H1 (cell line): ENCODE measurements around the gene CPNE5. TPM values are rescaled to one million over a fixed set of nuclear protein-coding genes. Genes with fewer than 3 reads are reported as not detected.

ENCODE experiments used
- CTCF ChIA-PET: fragments of 300-600 bp; sonication (Branson Sonifier 250); formaldehyde crosslinking; loops from one replicate; lab custom pipeline; 2021; ENCODE audit not compliant: partially characterized antibody; lab: Charles Lee
- POLR2A ChIA-PET: fragments of 300-600 bp; sonication (Branson Sonifier 250); formaldehyde crosslinking; loops from one replicate; lab custom pipeline; 2021; ENCODE audit warnings: inconsistent platforms; ENCODE audit not compliant: partially characterized antibody; lab: Charles Lee
- DNase-seq, 2 experiments: peaks; one replicate each; pipeline versions ENCODE4 v3.0.0 to v3.0.0-alpha.2; 2010 to 2022; ENCODE audit warnings: low spot score in 2 of 2, low read depth in 1 of 2, mixed read lengths in 1 of 2
- FAIRE-seq: peaks from 2 replicates; lab custom pipeline; 2011; peaks lifted over from hg19 to GRCh38; lab: Jason Lieb, UNC
- H2AFZ ChIP-seq: 2 replicates; pipeline ENCODE4 v1.8.1; 2012; ENCODE audit warnings: low read length, inconsistent platforms
- H2AK5ac ChIP-seq: 2 replicates; pipeline ENCODE4 v1.6.1; 2013; ENCODE audit warnings: low read depth, low read length
- H2BK120ac ChIP-seq: replicated peaks from 2 replicates; pipeline ENCODE3; 2013; ENCODE audit warnings: low read depth, low read length, inconsistent platforms
- H2BK12ac ChIP-seq: 2 replicates; pipeline ENCODE4 v1.6.1; 2013; ENCODE audit warnings: low read depth, low read length
- H2BK15ac ChIP-seq: 2 replicates; pipeline ENCODE4 v1.6.1; 2013; ENCODE audit warnings: low read length
- H2BK20ac ChIP-seq: 2 replicates; pipeline ENCODE4 v1.6.1; 2013; ENCODE audit warnings: low read length
- H2BK5ac ChIP-seq: 2 replicates; pipeline ENCODE4 v1.6.1; 2013; ENCODE audit warnings: low read depth, low read length
- H3K14ac ChIP-seq: 2 replicates; pipeline ENCODE4 v1.6.1; 2013; ENCODE audit warnings: inconsistent platforms; ENCODE audit not compliant: insufficient read length
- H3K18ac ChIP-seq: 2 replicates; pipeline ENCODE4 v1.6.1; 2013; ENCODE audit warnings: low read length; ENCODE audit errors: extremely low read depth
- H3K23ac ChIP-seq: 2 replicates; pipeline ENCODE4 v1.6.1; 2013; ENCODE audit warnings: inconsistent platforms; ENCODE audit not compliant: insufficient read length
- H3K23me2 ChIP-seq: 2 replicates; pipeline ENCODE4 v1.6.1; 2013; ENCODE audit warnings: low read depth, low read length
- H3K27ac ChIP-seq: 2 replicates; pipeline ENCODE4 v1.6.1; 2011; ENCODE audit warnings: low read depth, low read length, inconsistent platforms
- H3K27me3 ChIP-seq, 4 experiments: replicated peaks in 1 of 4; 1 replicate in 1 of 4; 2 replicates in 3 of 4; pipeline versions ENCODE4 v1.6.1 to v1.8.1; 2011 to 2013; ENCODE audit warnings: low read length in 3 of 4, mild to moderate bottlenecking in 3 of 4, inconsistent platforms in 2 of 4, mixed read lengths in 2 of 4, moderate library complexity in 1 of 4; ENCODE audit not compliant: control insufficient read depth in 3 of 4, insufficient read depth in 3 of 4; ENCODE audit errors: extremely low read depth in 1 of 4
- H3K36me3 ChIP-seq, 4 experiments: 2 replicates each; pipeline versions ENCODE4 v1.6.1 to v1.8.1; 2011 to 2013; ENCODE audit warnings: mild to moderate bottlenecking in 4 of 4, low read length in 3 of 4, moderate library complexity in 2 of 4, control low read depth in 1 of 4, inconsistent platforms in 1 of 4; ENCODE audit not compliant: insufficient read depth in 4 of 4, control insufficient read depth in 2 of 4
- H3K4ac ChIP-seq: replicated peaks from 2 replicates; pipeline ENCODE3; 2013; ENCODE audit warnings: low read length, low read depth, mixed read lengths, inconsistent platforms; ENCODE audit not compliant: insufficient read length
- H3K4me1 ChIP-seq, 4 experiments: replicated peaks in 1 of 4; 1 replicate in 1 of 4; 2 replicates in 3 of 4; pipeline versions ENCODE4 v1.6.1 to v1.8.1; 2011 to 2013; ENCODE audit warnings: low read length in 3 of 4, inconsistent platforms in 2 of 4, mixed read lengths in 1 of 4; ENCODE audit not compliant: insufficient read depth in 4 of 4, control insufficient read depth in 3 of 4
- H3K4me2 ChIP-seq, 2 experiments: 2 replicates each; pipeline versions ENCODE4 v1.6.1 to v1.8.1; 2011 to 2013; ENCODE audit warnings: low read depth in 2 of 2, low read length in 2 of 2, control low read depth in 1 of 2, inconsistent platforms in 1 of 2, mild to moderate bottlenecking in 1 of 2; ENCODE audit not compliant: insufficient read depth in 1 of 2
- H3K4me3 ChIP-seq, 4 experiments: fragments of 200-600, 300-600 bp in 1 of 4; sonication (generic), shearing (Covaris generic), sonication (Bioruptor Twin) in 1 of 4; 2 replicates each; pipeline versions ENCODE4 v1.5.1 to v1.8.1; 2011 to 2016; ENCODE audit warnings: low read length in 4 of 4, low read depth in 3 of 4, control low read depth in 2 of 4, inconsistent platforms in 2 of 4, mild to moderate bottlenecking in 2 of 4, mixed read lengths in 1 of 4, moderate library complexity in 1 of 4; ENCODE audit not compliant: insufficient read depth in 2 of 4; ENCODE audit errors: extremely low read depth in 1 of 4
- H3K56ac ChIP-seq: replicated peaks from 2 replicates; pipeline ENCODE3; 2013; ENCODE audit warnings: low read depth, mild to moderate bottlenecking, mixed read lengths, low read length, inconsistent platforms; ENCODE audit not compliant: insufficient read length
- H3K79me1 ChIP-seq: 2 replicates; pipeline ENCODE4 v1.6.1; 2013; ENCODE audit warnings: low read depth, low read length, control low read depth
- H3K79me2 ChIP-seq, 2 experiments: 2 replicates each; pipeline versions ENCODE4 v1.6.1 to v1.8.1; 2012 to 2013; ENCODE audit warnings: low read length in 2 of 2, mild to moderate bottlenecking in 2 of 2, inconsistent platforms in 1 of 2; ENCODE audit not compliant: insufficient read depth in 2 of 2, control insufficient read depth in 1 of 2
- H3K9ac ChIP-seq, 4 experiments: replicated peaks in 1 of 4; 1 replicate in 1 of 4; 2 replicates in 3 of 4; pipeline versions ENCODE4 v1.6.1 to v1.8.1; 2011 to 2013; ENCODE audit warnings: low read depth in 3 of 4, low read length in 3 of 4, control low read depth in 2 of 4, mild to moderate bottlenecking in 2 of 4, moderate library complexity in 2 of 4, inconsistent platforms in 1 of 4; ENCODE audit errors: extremely low read depth in 1 of 4
- H3K9me3 ChIP-seq, 2 experiments: 2 replicates each; pipeline versions ENCODE4 v1.6.1 to v1.8.1; 2012 to 2013; ENCODE audit warnings: mild to moderate bottlenecking in 2 of 2, moderate library complexity in 2 of 2, control low read depth in 1 of 2, inconsistent platforms in 1 of 2, low read depth in 1 of 2, low read length in 1 of 2, mixed read lengths in 1 of 2; ENCODE audit not compliant: insufficient read depth in 2 of 2
- H4K20me1 ChIP-seq, 2 experiments: replicated peaks in 1 of 2; 2 replicates each; pipeline versions ENCODE3 to v1.8.1; 2011 to 2013; ENCODE audit warnings: inconsistent platforms in 2 of 2, low read length in 2 of 2, mild to moderate bottlenecking in 1 of 2; ENCODE audit not compliant: insufficient read depth in 2 of 2, control insufficient read depth in 1 of 2
- H4K5ac ChIP-seq: 2 replicates; pipeline ENCODE4 v1.6.1; 2013; ENCODE audit warnings: low read length, low read depth, mixed read lengths, inconsistent platforms; ENCODE audit not compliant: insufficient read length
- H4K8ac ChIP-seq: 2 replicates; pipeline ENCODE4 v1.8.0; 2013; ENCODE audit warnings: mild to moderate bottlenecking, moderate library complexity, low read length, inconsistent platforms; ENCODE audit not compliant: insufficient read depth; ENCODE audit errors: extremely low read depth
- H4K91ac ChIP-seq: replicated peaks from 2 replicates; pipeline ENCODE3; 2013; ENCODE audit warnings: low read length, mixed read lengths, inconsistent platforms; ENCODE audit not compliant: insufficient read length
- CEBPB ChIP-seq: IDR thresholded peaks from 2 replicates; pipeline ENCODE4 v1.6.1; 2012; ENCODE audit warnings: low read depth, low read length
- EZH2 ChIP-seq: fragments of 200-600 bp; sonication (generic); IDR thresholded peaks from 2 replicates; pipeline ENCODE4 v1.7.1; 2012; ENCODE audit warnings: low read depth, mild to moderate bottlenecking, moderate library complexity, low read length, inconsistent platforms; ENCODE audit not compliant: severe bottlenecking
- FOSL1 ChIP-seq: IDR thresholded peaks from 2 replicates; pipeline ENCODE4 v1.6.1; 2011; ENCODE audit warnings: mild to moderate bottlenecking, low read depth, low read length, moderate library complexity; ENCODE audit not compliant: insufficient read depth
- HDAC2 ChIP-seq, 2 experiments: fragments of 300-600 bp in 1 of 2; sonication (generic) in 1 of 2; IDR thresholded peaks; 2 replicates each; pipeline ENCODE4 v1.6.1; 2011 to 2012; ENCODE audit warnings: low read depth in 2 of 2, low read length in 2 of 2, mild to moderate bottlenecking in 2 of 2, moderate library complexity in 2 of 2, borderline replicate concordance in 1 of 2, inconsistent platforms in 1 of 2
- KDM5A ChIP-seq: fragments of 200-600 bp; IDR thresholded peaks from 2 replicates; pipeline ENCODE4 v1.7.1; 2012; ENCODE audit warnings: mild to moderate bottlenecking, low read length, inconsistent platforms, mixed read lengths
- RBBP5 ChIP-seq: IDR thresholded peaks from 2 replicates; pipeline ENCODE4 v1.7.1; 2012; ENCODE audit warnings: low read depth, mild to moderate bottlenecking, inconsistent platforms, low read length, moderate library complexity, borderline replicate concordance
- RFX5 ChIP-seq: IDR thresholded peaks from 2 replicates; pipeline ENCODE4 v1.6.1; 2011; ENCODE audit warnings: low read depth, low read length, improper control_type of control experiment, borderline replicate concordance
- SP4 ChIP-seq: IDR thresholded peaks from 2 replicates; pipeline ENCODE4 v1.6.1; 2012; ENCODE audit warnings: low read length, inconsistent platforms
- SRF ChIP-seq: IDR thresholded peaks from 2 replicates; pipeline ENCODE4 v1.6.1; 2011; ENCODE audit warnings: mild to moderate bottlenecking, low read depth, low read length, moderate library complexity
- SUZ12 ChIP-seq: fragments of 200-600 bp; sonication (generic); IDR thresholded peaks from 2 replicates; pipeline ENCODE4 v1.6.1; 2012; ENCODE audit warnings: mild to moderate bottlenecking, inconsistent platforms, low read length, moderate library complexity, mixed read lengths
- TBP ChIP-seq: IDR thresholded peaks from 2 replicates; pipeline ENCODE4 v1.6.1; 2011; ENCODE audit warnings: low read depth, low read length, improper control_type of control experiment
- WGBS, 2 experiments: shearing (Covaris generic) in 1 of 2; methylation state at CpG; one replicate each; pipeline versions ENCODE4 v1.1.6 to v1.1.7; 2013 to 2015; ENCODE audit warnings: low lambda C conversion rate in 2 of 2, mixed read lengths in 2 of 2, inconsistent platforms in 1 of 2, low coverage in 1 of 2, missing lambda C conversion rate in 1 of 2; ENCODE audit not compliant: insufficient replicate concordance in 2 of 2, insufficient coverage in 1 of 2, insufficient read length in 1 of 2; ENCODE audit errors: extremely low coverage in 1 of 2, missing lambda C conversion rate in 1 of 2; 5-methylcytosine and 5-hydroxymethylcytosine counted together
- polyA plus RNA-seq, 7 experiments: library from polyadenylated mRNA; depleted of rRNA in 3 of 7; stranded (reverse) in 5 of 7; unstranded in 2 of 7; fragments of >200 nt in 5 of 7; fragments of 200-250 nt in 2 of 7; gene quantifications; 1 replicate in 5 of 7; 2 replicates in 1 of 7; 4 replicates in 1 of 7; pipeline versions ENCODE4 v1.2.1 to v1.2.3, GENCODE V29; 2011 to 2013; ENCODE audit warnings: missing spikeins in 2 of 7, mixed read lengths in 2 of 7
- total RNA-seq: library from RNA; stranded (reverse); fragmentation: NEBNext Ultra II Directional; extraction: Animal tissue kit (Norgen Biotek cat#: 25700); gene quantifications from 2 replicates; pipeline ENCODE4 v1.2.1, GENCODE V29; 2021

The CPNE5 gene
- total and polyA plus RNA-seq, 2 of the 8 experiments (the other 6 are each of a cell fraction or from before 2014, with no cell fraction given) = 0.88 to 1.8 TPM

- H3K23me2 ChIP-seq = no peaks in the 10 kb centered on the region; the same call in 1 of the 2 replicates
- H3K18ac ChIP-seq = no peak overlapping the region
- ChIA-PET CTCF (interaction anchor here (1.4 to 12.6 kb wide), 4 partner anchors 17 to 100 kb away, joined by 4 to 99 read pairs (median 8); partner anchors contain the start of gene C6orf89), POLR2A (interaction anchor here (1.7 to 5.1 kb wide), 2 partner anchors 9 to 268 kb away, joined by 4 to 32 read pairs; partner anchors contain the start of gene PPIL1)
- no peak for DNase-seq
- H3K27ac ChIP-seq = no peak overlapping the region
- no peak overlapping the region for H4K91ac ChIP-seq
- H4K5ac ChIP-seq = no peak overlapping the region
- peaks cover 7 to 14% of the 10 kb centered on the region in 2 experiments for H4K20me1 ChIP-seq
- H3K14ac ChIP-seq = no peak overlapping the region
- H3K9me3 ChIP-seq = no peaks in the 10 kb centered on the region
- no peak overlapping the region for H2BK15ac ChIP-seq
- no peak overlapping the region for H2AFZ ChIP-seq
- H3K79me2 ChIP-seq = peaks cover 5 to 92% of the 10 kb centered on the region in 2 experiments
- H3K79me1 ChIP-seq = peaks cover 24% of the 10 kb centered on the region
- no peak overlapping the region for H2BK120ac ChIP-seq
- H3K27me3 ChIP-seq = no peaks in the 10 kb centered on the region
- no peak overlapping the region for H3K4ac ChIP-seq
- no peak for FAIRE-seq
- no peak overlapping the region for H3K56ac ChIP-seq
- no peak overlapping the region for H3K4me2 ChIP-seq
- H3K23ac ChIP-seq = no peak overlapping the region
- TF ChIP-seq FOSL1 (no peak), SRF (no peak), KDM5A (no peak), TBP (no peak), SP4 (no peak), RFX5 (no peak), SUZ12 (no peak), RBBP5 (no peak), CEBPB (no peak), HDAC2 (IDR thresholded peaks at IDR 0.05; ENCODE audit: borderline replicate concordance in 1 of 2, low read depth in 2 of 2, low read length in 2 of 2) (no peak), EZH2 (no peak)
- 80% methylated on average over 2 of the region's 2 CpGs; no CpG with 5 or more reads in 1 of the 2 experiments for WGBS, 2 experiments
- no peak overlapping the region for H4K8ac ChIP-seq
- no peak overlapping the region for H3K9ac ChIP-seq
- H2BK20ac ChIP-seq = no peak overlapping the region
- no peak overlapping the region for H3K4me3 ChIP-seq
- no peak overlapping the region for H2BK5ac ChIP-seq
- peaks cover 9 to 48% (median 23%) of the 10 kb centered on the region in 4 experiments for H3K36me3 ChIP-seq
- no peak overlapping the region for H2AK5ac ChIP-seq
- no peak overlapping the region for H2BK12ac ChIP-seq
- no peaks in the 10 kb centered on the region for H3K4me1 ChIP-seq
Measured at GRCh38 chr6:36865835-36866234, 26.6 kb upstream of the CPNE5 start.
